ENCODE measurements around the gene ITGB8.

The ITGB8 gene

GRCh38 chr7:20340839-20341238 is 10.1 kb downstream of the ITGB8 start:
- no peak for DNase-seq (ENCODE audit: low read depth in 2 of 2)

- DNase-seq (ENCODE audit: low read depth in 2 of 2), result no peak
These were observed 12.5 kb downstream of the ITGB8 start for GRCh38 chr7:20343205-20343604.

DNA sequence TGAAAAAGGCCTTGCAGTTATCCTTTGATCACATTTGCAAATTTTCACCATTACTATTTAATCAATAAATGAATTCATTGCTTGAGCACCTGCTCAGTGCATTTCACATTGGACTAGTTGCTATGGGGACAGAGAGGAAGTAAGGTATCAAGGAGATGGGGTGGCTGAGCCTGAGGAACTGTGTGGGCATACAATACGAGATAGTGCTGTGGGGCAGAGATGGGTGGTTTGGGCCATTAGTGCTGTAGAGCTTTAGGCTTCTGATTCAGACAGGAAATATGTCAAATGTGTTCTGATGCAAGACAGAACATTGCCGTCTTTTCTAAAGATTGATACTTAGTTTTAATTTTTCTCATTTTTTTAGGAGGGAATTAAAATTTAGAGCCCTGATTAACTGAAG is 13.2 kb downstream of the ITGB8 start:
- no peak for DNase-seq (ENCODE audit: low read depth in 2 of 2)

- DNase-seq (ENCODE audit: low read depth in 2 of 2), result no peak
These were observed 13.7 kb downstream of the ITGB8 start for GRCh38 chr7:20344396-20344795.

- no peak for DNase-seq (ENCODE audit: low read depth in 2 of 2)
These were observed 15.9 kb downstream of the ITGB8 start for GRCh38 chr7:20346577-20346976.

- DNase-seq (ENCODE audit: low read depth in 2 of 2), result no peak
These were observed 17.0 kb downstream of the ITGB8 start for GRCh38 chr7:20347680-20348079.

GRCh38 chr7:20348125-20348807 is 17.6 kb downstream of the ITGB8 start:
- no peak for DNase-seq (ENCODE audit: low read depth in 2 of 2)

DNA sequence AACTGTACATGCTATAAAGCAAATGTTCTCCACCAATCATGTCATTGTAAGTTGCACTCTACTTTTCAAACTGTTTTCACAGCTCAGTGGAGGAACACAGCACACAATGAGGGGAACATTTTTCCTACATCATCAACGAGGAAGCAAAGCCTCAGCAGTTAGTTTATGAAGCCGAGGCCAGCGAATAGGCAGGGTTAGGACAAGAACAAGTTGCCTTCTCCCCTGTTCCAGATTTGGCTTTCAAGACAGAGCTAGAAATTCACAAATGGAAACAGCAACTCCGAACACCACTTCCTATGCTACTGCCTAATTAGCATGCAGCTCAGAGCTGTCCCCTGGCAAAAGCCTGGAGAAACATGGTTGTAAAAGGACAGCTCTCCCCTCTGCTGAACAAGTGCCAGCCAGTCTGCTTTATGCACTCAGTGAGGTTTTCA is 19.8 kb downstream of the ITGB8 start:
- DNase-seq (ENCODE audit: low read depth in 2 of 2), result no peak

GRCh38 chr7:20350996-20351692 is 20.4 kb downstream of the ITGB8 start:
- DNase-seq (ENCODE audit: low read depth in 2 of 2), result no peak

DNA sequence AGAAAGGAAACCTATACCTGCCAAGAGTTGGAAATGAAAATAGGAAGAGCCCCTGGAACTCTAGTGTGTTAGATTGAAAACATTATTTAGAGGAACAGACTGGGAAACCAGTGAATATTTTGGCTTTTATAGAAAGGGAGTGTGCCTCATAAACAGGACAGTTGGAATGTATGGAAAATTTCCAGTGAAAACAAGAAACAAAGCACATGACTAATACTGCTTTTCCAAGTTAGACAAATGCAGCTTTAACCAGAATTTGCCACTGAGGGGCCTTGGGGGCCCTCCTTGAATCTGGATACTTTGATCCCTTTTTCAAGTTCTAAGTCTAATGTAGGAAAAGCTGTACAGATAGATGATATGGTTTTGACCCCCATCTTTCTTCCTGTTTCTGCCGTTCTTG is 21.2 kb downstream of the ITGB8 start:
- no peak for DNase-seq (ENCODE audit: low read depth in 2 of 2)

DNA sequence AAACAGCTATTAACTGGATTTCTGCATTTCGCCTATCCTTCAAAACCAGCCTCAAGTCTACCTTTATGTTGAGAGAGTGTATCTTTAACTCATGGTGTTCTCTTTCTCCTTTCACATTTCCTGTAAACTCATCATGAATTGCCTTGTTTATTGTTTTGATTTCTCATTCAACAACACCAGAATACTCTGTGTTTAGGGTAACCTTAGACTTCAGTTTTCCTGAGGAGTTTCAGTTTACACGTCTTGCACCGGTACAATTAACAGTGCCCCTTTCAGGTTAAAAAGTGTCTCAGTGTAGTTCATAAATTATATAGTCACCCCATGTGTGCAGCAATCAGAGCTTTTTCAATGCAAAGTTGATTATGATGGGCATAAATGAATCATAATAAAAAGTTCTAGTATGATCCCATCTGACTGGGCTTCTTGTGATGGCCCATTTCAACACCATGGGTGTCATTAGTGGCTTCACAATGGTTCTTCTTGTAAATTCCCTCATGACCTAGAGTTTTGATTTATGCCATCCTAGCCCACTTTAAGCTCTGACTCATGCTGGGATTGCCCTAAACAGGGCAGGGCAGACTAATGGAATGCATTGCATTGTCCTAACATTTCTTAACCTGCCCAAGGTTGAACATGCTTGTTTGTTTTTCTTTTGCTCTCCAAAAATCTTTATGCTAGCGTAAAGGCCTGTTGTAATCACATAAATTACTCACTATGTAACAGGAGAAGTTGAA is 22.0 kb downstream of the ITGB8 start:
- no peak for DNase-seq (ENCODE audit: low read depth in 2 of 2)

- no peak for DNase-seq (ENCODE audit: low read depth in 2 of 2)
These were observed 24.2 kb downstream of the ITGB8 start for GRCh38 chr7:20354610-20355528.

DNA sequence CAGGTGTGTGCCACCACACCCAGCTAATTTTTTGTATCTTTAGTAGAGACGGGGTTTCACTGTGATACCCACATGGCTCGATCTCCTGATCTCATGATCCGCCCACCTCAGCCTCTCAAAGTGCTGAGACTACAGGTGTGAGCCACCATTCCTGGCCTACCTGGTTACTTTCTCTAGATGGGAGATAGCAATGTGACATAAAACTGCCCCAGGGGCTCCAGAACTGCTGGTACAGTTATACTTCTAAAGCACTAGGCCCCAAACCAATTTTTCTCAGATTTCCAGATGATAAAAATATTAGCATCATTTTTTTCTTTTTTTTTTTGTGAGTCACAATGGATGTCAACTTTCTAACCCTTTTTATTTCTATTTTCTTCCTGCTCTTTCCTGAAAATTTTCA is 27.4 kb downstream of the ITGB8 start:
- DNase-seq (ENCODE audit: low read depth in 2 of 2), result no peak

DNA sequence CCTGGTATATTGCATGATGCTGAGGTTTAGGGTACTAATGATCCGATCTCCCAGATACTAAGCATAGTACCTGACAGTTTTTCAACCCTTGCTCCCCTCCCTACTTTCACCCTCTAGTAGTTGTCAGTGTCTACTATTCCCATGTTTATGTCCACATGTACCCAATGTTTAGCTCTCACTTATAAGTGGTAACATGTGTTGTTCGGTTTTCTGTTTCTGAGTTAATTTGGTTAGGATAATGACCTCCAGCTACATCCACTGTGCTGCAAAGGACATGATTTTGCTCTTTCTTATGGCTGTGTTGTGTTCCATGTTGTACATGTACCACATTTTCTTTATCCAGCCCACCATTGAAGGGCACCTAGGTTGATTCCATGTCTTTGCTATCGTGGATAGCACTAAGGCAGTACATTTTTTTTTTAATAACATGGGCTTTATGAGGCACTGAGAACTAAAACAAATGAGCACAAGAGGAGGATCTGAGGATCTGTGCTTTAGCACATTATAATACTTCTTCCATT is 28.1 kb downstream of the ITGB8 start:
- DNase-seq (ENCODE audit: low read depth in 2 of 2), result no peak

DNA sequence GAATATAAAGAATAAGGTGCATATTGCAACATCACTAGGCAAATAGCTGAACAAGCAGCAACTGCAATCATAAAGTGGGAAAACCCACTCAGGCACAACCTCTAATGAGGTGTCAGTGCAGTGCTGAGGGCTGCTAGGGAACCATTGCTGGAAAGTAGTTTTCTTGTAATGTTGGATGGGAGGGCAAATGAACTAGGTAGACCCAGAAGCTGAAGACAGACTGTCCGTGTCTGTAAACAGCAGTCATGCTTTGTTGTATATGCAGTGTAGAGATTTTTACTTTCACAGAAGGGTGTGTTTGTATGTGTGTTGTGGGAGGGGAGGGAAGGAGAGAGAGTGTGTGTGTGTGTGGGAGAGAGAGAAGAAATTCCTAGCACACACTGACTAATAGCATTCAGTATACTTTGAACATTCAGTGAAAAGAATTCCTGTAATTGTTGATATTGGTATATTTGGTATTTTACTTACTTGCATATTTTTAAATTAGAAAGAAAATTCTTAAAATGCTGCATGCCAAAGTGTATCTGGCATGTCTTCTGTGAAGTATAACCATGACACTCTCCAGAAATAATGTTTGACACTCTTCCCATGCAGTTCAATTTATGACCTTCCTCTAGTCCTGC is 28.8 kb downstream of the ITGB8 start:
- DNase-seq (ENCODE audit: low read depth in 2 of 2), result no peak

- no peak for DNase-seq (ENCODE audit: low read depth in 2 of 2)
These were observed 32.0 kb downstream of the ITGB8 start for GRCh38 chr7:20362574-20363253.

GRCh38 chr7:20364571-20365196 is 34.0 kb downstream of the ITGB8 start:
- DNase-seq (ENCODE audit: low read depth in 2 of 2), result no peak

- DNase-seq (ENCODE audit: low read depth in 2 of 2), result no peak
These were observed 34.8 kb downstream of the ITGB8 start for GRCh38 chr7:20365486-20365885.

DNA sequence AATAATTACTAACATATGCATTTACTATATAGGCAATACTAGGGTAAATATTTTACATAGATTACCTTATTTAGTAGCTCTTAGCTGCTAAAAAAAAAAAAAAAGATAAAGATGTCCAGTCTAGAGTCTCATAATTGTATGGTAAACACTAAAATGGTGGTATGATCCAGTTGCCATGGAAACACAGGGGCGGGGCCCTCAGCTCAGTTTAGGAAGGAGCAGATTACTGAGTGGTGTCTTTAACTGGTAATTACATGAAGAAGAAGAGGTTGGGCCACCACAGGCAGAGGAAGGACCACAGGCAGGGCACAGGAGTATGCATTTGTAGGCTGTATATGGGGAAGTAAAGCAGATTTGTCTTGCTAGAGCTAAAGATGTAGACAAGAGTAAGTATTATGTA is 43.7 kb downstream of the ITGB8 start:
- DNase-seq (ENCODE audit: low read depth in 2 of 2), result no peak

DNA sequence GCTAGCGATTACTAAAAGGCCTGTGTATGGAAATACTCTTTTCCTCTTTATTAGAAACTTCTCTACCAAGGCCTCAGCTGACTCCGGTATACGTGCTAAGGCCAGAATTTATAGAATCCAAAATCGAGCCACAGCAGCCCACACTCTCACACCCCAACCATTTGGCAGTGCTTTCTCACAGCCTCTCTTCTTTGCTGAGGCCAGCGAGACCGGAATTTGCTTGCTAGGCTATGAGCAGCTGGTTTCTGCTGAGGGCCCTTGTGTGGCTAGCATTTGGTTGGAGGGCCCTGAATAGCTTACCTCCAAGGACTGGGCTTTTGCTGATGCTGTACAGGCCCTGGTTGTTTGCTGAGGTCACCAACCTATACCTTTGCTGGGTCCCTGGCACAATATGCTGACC is 46.1 kb downstream of the ITGB8 start:
- no peak for DNase-seq (ENCODE audit: low read depth in 2 of 2)
